DND-41 (cell line): Measurements from ENCODE around the gene ELAC1.

Source experiments
- ATAC-seq: fragments of 200-7000 bp; cut with Tn5 transposase; 3 replicates; pipeline ENCODE4 v1.9.1; 2021; ENCODE audit warnings: low read depth; ENCODE audit not compliant: insufficient read depth
- DNase-seq: peaks from one replicate; pipeline ENCODE4 v3.0.0-alpha.2; 2020
- H2AFZ ChIP-seq: 2 replicates; pipeline ENCODE4 v1.6.0; 2012; ENCODE audit warnings: low read depth, low read length
- H3K27ac ChIP-seq: 2 replicates; pipeline ENCODE4 v1.5.1; 2012; ENCODE audit warnings: low read length, inconsistent platforms
- H3K27me3 ChIP-seq: fragments of 200-600 bp; sonication (generic); 2 replicates; pipeline ENCODE4 v1.6.0; 2012; ENCODE audit warnings: low read length, mild to moderate bottlenecking, inconsistent platforms; ENCODE audit not compliant: insufficient read depth, poor library complexity
- H3K36me3 ChIP-seq: 2 replicates; pipeline ENCODE4 v1.5.1; 2012; ENCODE audit warnings: low read length, inconsistent platforms; ENCODE audit not compliant: insufficient read depth
- H3K4me1 ChIP-seq: 2 replicates; pipeline ENCODE4 v1.5.1; 2012; ENCODE audit warnings: mild to moderate bottlenecking, low read length; ENCODE audit not compliant: insufficient read depth
- H3K4me2 ChIP-seq: 2 replicates; pipeline ENCODE4 v1.6.0; 2012; ENCODE audit warnings: mild to moderate bottlenecking, moderate library complexity, low read length, inconsistent platforms; ENCODE audit not compliant: insufficient read depth
- H3K4me3 ChIP-seq, 2 experiments: fragments of 200-600 bp in 1 of 2; shearing (Covaris generic) in 1 of 2; 2 replicates each; pipeline ENCODE4 v1.5.1; 2012 to 2016; ENCODE audit warnings: inconsistent platforms in 2 of 2, low read length in 2 of 2, mild to moderate bottlenecking in 2 of 2, low read depth in 1 of 2, moderate library complexity in 1 of 2
- H3K79me2 ChIP-seq: 2 replicates; pipeline ENCODE4 v1.6.0; 2012; ENCODE audit warnings: low read length, inconsistent platforms; ENCODE audit not compliant: insufficient read depth
- H3K9ac ChIP-seq: 2 replicates; pipeline ENCODE4 v1.6.0; 2012; ENCODE audit warnings: low read depth, mild to moderate bottlenecking, inconsistent platforms, low read length, moderate library complexity
- H3K9me3 ChIP-seq: 2 replicates; pipeline ENCODE4 v1.5.1; 2012; ENCODE audit warnings: low read length, moderate library complexity, mild to moderate bottlenecking, inconsistent platforms; ENCODE audit not compliant: insufficient read depth, severe bottlenecking
- H4K20me1 ChIP-seq: 2 replicates; pipeline ENCODE4 v1.6.0; 2012; ENCODE audit warnings: low read length; ENCODE audit not compliant: insufficient read depth
- CTCF ChIP-seq: IDR thresholded peaks from 2 replicates; pipeline ENCODE4 v1.5.1; 2012; ENCODE audit warnings: borderline replicate concordance, low read length, moderate library complexity, mild to moderate bottlenecking; ENCODE audit not compliant: poor library complexity, severe bottlenecking; ENCODE audit errors: extremely low read depth
- EZH2 ChIP-seq: IDR thresholded peaks from 3 replicates; pipeline ENCODE4 v1.6.1; 2012; ENCODE audit warnings: borderline replicate concordance, low read depth, mild to moderate bottlenecking, moderate library complexity, low read length, inconsistent platforms; ENCODE audit not compliant: severe bottlenecking

The ELAC1 gene

GRCh38 chr18:51013259-51013658, 45.4 kb downstream of the ELAC1 start:
- Histone ChIP-seq H3K27me3 (no peaks in the 10 kb centered on the region), H3K27ac (no peak overlapping the region), H4K20me1 (no peaks in the 10 kb centered on the region), H3K4me3 (no peak overlapping the region), H3K9ac (no peak overlapping the region), H3K9me3 (peaks cover 7% of the 10 kb centered on the region), H3K79me2 (no peaks in the 10 kb centered on the region), H3K4me2 (no peak overlapping the region), H3K4me1 (no peaks in the 10 kb centered on the region), H2AFZ (no peak overlapping the region), H3K36me3 (no peaks in the 10 kb centered on the region)
- TF ChIP-seq CTCF (no peak), EZH2 (no peak)
- ATAC-seq (no peak), DNase-seq (no peak)

DNA sequence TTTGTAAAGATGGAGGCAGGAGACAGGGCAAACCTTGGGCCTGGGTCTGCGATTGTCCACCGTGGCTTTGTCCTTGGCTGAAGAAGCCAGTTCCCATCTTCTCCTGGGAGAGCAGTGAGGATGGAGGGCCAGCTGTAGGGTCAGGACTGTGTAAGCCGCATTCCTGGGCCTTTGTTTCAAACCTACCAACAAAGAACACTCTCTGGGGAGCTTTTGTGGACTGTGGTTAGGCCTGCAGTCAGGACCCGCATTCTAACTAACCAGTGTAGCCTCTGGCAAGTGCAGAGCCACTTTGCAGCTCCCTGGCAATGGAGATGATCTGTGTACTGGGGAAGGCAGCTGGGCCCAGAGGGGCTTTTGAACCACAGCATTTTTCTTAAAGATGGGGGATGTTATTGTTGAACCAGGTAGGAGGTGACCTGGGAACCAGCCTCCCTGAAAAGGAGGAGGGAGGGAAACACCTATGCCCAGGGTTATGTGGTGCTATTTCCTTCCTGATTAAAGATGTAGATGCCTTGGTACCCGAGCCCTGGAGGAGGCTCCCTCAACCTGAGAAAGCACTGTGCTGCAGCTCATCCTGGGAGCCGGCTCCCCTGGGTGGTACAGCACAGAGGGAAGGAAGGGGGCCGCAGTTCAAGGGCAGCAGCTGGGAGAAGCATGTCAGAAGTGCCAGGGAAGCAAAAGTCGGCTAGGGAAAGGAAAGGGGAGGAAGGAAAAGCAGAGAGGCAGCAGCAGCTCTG, 49.5 kb downstream of the ELAC1 start:
- H3K27me3 ChIP-seq: no peaks in the 10 kb centered on the region
- peaks cover 7% of the 10 kb centered on the region for H3K9me3 ChIP-seq
- H3K79me2 ChIP-seq: no peaks in the 10 kb centered on the region
- H3K4me1 ChIP-seq: no peaks in the 10 kb centered on the region
- TF ChIP-seq CTCF (no peak), EZH2 (no peak)
- no peak overlapping the region for H3K4me3 ChIP-seq
- no peak for DNase-seq
- H4K20me1 ChIP-seq: no peaks in the 10 kb centered on the region
- no peak; the same call in 2 of the 3 replicates for ATAC-seq
- H3K9ac ChIP-seq: no peak overlapping the region
- H3K4me2 ChIP-seq: no peak overlapping the region
- H3K36me3 ChIP-seq: no peaks in the 10 kb centered on the region
- H2AFZ ChIP-seq: no peak overlapping the region
- H3K27ac ChIP-seq: no peak overlapping the region

GRCh38 chr18:51020536-51020935, 52.7 kb downstream of the ELAC1 start:
- ATAC-seq (no peak), DNase-seq (no peak)

More at GRCh38 chr18:51020536-51020935, 52.7 kb downstream of the ELAC1 start:
- no peaks in the 10 kb centered on the region for H3K9me3 ChIP-seq
- no peak overlapping the region for H3K27ac ChIP-seq
- peaks cover 7% of the 10 kb centered on the region for H3K4me1 ChIP-seq
- H3K27me3 ChIP-seq: no peaks in the 10 kb centered on the region
- H3K36me3 ChIP-seq: no peaks in the 10 kb centered on the region
- H3K4me3 ChIP-seq: no peak overlapping the region
- no peaks in the 10 kb centered on the region for H4K20me1 ChIP-seq
- H3K9ac ChIP-seq: no peak overlapping the region
- no peak overlapping the region for H3K4me2 ChIP-seq
- H3K79me2 ChIP-seq: peaks cover 5% of the 10 kb centered on the region; the same call in 1 of the 2 replicates
- H2AFZ ChIP-seq: no peak overlapping the region
- TF ChIP-seq CTCF (no peak), EZH2 (no peak)
